Stromal cell of bone marrow (primary cell): ENCODE results near the gene NAA20.

Experiments used
- DNase-seq: peaks from one replicate; pipeline ENCODE4 v3.0.0-alpha.2; 2012; ENCODE audit warnings: low read depth

The NAA20 gene

GRCh38 chr20:20017001-20017843 lies at the start of gene NAA20:
Gene NAA20, plus strand, starts transcription at chr20:20017362. Its CDS starts 35 bp downstream, at chr20:20017397.
- peak; percentile 80 for DNase-seq

GRCh38 chr20:19967445-19967844 lies 49.7 kb upstream of the NAA20 start:
- no peak for DNase-seq

- no peak for DNase-seq
These were observed 49.1 kb upstream of the NAA20 start for GRCh38 chr20:19968028-19968427.

- no peak for DNase-seq
These were observed 48.6 kb upstream of the NAA20 start for GRCh38 chr20:19968466-19969073.

GRCh38 chr20:19969106-19969505 lies 48.1 kb upstream of the NAA20 start:
- DNase-seq = no peak

GRCh38 chr20:19969507-19970255 lies 47.5 kb upstream of the NAA20 start:
- DNase-seq = no peak

- no peak for DNase-seq
These were observed 46.9 kb upstream of the NAA20 start for GRCh38 chr20:19970256-19970765.

GRCh38 chr20:19971116-19971515 lies 46.0 kb upstream of the NAA20 start:
- no peak for DNase-seq

GRCh38 chr20:19973961-19974629 lies 43.1 kb upstream of the NAA20 start:
- DNase-seq = peak; percentile 75

GRCh38 chr20:19974630-19975435 lies 42.3 kb upstream of the NAA20 start:
- peak; percentile 84 for DNase-seq

- no peak for DNase-seq
These were observed 41.7 kb upstream of the NAA20 start for GRCh38 chr20:19975436-19975799.

GRCh38 chr20:19975901-19976300 lies 41.3 kb upstream of the NAA20 start:
- no peak for DNase-seq

- peak; percentile 61 for DNase-seq
These were observed 40.4 kb upstream of the NAA20 start for GRCh38 chr20:19976595-19977372.

- no peak for DNase-seq
These were observed 39.8 kb upstream of the NAA20 start for GRCh38 chr20:19977373-19977770.

- no peak for DNase-seq
These were observed 38.5 kb upstream of the NAA20 start for GRCh38 chr20:19978511-19979210.

GRCh38 chr20:19981031-19981451 lies 36.1 kb upstream of the NAA20 start:
- DNase-seq = no peak

GRCh38 chr20:19986419-19986818 lies 30.7 kb upstream of the NAA20 start:
- no peak for DNase-seq

- no peak for DNase-seq
These were observed 30.1 kb upstream of the NAA20 start for GRCh38 chr20:19987046-19987445.

- DNase-seq = no peak
These were observed 26.3 kb upstream of the NAA20 start for GRCh38 chr20:19990850-19991249.

GRCh38 chr20:19991308-19991707 lies 25.9 kb upstream of the NAA20 start:
- DNase-seq = no peak
